ENCODE measurements around the gene ADAMTS15. TPM values are rescaled to one million over a fixed set of nuclear protein-coding genes. Genes with fewer than 3 reads are reported as not detected.

Gene ADAMTS15
- total RNA-seq, 2 experiments from 2014 or later, result not detected

DNA sequence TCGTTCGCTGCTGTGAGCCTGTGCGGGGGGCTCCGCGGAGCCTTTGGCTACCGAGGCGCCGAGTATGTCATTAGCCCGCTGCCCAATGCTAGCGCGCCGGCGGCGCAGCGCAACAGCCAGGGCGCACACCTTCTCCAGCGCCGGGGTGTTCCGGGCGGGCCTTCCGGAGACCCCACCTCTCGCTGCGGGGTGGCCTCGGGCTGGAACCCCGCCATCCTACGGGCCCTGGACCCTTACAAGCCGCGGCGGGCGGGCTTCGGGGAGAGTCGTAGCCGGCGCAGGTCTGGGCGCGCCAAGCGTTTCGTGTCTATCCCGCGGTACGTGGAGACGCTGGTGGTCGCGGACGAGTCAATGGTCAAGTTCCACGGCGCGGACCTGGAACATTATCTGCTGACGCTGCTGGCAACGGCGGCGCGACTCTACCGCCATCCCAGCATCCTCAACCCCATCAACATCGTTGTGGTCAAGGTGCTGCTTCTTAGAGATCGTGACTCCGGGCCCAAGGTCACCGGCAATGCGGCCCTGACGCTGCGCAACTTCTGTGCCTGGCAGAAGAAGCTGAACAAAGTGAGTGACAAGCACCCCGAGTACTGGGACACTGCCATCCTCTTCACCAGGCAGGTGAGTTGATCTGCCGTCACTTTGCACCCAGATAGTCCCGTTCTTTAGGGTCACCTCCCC is 1.0 kb downstream of the ADAMTS15 start:
- Mint-ChIP-seq H3K27ac (no peak overlapping the region), H3K4me1 (peaks cover 9% of the 10 kb centered on the region), H3K27me3 (peaks cover 75% of the 10 kb centered on the region), H3K9me3 (ENCODE audit: low read depth) (no peaks in the 10 kb centered on the region), H3K36me3 (no peaks in the 10 kb centered on the region), H3K4me3 (no peak overlapping the region)
- CTCF ChIA-PET, result no interaction called here
- ATAC-seq (no peak), DNase-seq (no peak)

DNA sequence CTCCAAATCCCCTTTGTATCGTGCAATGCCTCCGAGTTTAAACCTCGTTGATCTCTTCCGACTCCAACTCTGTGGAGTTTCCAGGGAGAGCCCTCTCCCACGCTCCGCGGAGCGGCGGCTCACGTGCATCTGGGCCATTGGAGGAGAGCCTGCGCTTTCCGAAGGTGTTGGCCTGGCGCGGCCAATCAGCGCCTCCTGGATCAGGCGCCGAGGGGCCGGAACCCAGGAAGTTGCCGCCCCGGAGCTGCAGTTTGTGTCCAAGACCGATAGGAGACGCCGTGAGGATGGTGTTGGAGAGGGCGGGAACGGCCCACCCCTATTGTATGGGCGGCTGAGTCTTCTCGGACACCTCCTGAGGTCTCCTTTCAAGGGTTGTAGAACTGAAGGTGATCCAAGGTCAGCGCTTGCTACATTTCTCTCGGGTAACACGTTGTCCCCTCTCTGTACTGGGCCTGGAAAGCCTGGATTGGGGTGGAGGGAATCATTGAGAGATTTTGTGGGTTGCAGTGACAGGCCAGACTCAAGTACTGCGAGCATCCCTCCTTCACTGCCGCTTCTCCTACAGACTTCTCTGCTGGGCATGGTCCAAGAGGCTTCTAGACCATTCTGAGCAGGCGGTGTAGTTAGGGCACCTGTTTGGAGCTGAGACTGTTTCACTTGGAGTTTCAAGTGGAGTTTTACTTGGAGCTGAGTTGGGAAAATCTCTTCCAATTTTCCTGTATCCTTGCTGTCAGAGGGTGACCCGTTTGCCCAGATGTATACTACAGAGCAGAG is 1.7 kb downstream of the ADAMTS15 start:
- Mint-ChIP-seq H3K4me3 (no peak overlapping the region), H3K27me3 (peaks cover 81% of the 10 kb centered on the region), H3K36me3 (no peaks in the 10 kb centered on the region), H3K4me1 (peaks cover 9% of the 10 kb centered on the region), H3K9me3 (ENCODE audit: low read depth) (no peaks in the 10 kb centered on the region), H3K27ac (no peak overlapping the region)
- ATAC-seq (no peak), DNase-seq (no peak)
- CTCF ChIA-PET, result interaction anchor here (0.8 to 1.9 kb wide), 2 partner anchors 15 to 19 kb away, joined by 3 to 6 read pairs; no protein-coding TSS in a partner anchor

DNA sequence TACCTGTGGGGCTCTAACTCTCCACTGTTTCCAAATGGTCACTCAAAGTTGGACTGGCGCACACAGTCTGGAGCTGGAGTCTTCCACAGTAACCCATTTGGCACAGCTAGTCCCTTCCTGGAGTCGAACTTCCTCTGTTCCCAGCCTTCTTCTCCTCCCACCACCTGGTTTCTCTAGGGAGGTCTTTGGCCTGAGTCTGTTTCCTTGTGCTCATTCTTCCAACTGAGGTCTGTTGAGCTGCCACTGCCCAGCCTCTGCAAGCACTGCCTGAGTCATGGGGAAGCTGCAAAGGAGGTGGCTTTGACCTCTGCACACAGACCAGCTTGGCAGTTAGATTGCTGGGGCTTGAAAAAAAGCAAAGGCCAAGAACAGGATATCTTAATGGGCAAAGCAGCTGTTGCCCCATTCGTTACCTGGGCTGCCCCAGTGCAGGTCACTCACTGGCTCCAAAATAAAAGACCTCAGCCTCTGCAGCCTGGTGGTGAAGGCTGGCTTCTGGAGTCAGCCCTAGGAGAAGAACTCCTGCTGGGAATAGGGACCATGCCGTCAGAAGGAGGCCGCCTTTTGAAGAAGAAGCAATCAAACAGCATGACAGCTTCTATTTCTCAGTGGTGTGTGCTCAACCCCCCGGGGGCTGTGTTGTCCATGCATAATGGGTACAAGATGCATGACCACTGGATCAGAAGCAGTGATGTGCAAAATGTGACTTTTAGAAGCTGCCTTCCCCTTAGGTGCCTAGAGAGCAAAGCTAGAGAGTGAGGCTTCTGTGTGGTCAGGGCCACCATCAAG is 3.0 kb downstream of the ADAMTS15 start:
- H3K27me3 Mint-ChIP-seq, result peaks cover 82% of the 10 kb centered on the region
- H3K9me3 Mint-ChIP-seq (ENCODE audit: low read depth), result no peaks in the 10 kb centered on the region
- H3K36me3 Mint-ChIP-seq, result no peaks in the 10 kb centered on the region
- peaks cover 9% of the 10 kb centered on the region for H3K4me1 Mint-ChIP-seq
- ATAC-seq, result no peak
- CTCF ChIA-PET, result interaction anchor here (1.0 to 1.9 kb wide), 3 partner anchors 20 to 412 kb away, joined by 3 to 6 read pairs (median 3); no protein-coding TSS in a partner anchor
- no peak overlapping the region for H3K27ac Mint-ChIP-seq
- no peak for DNase-seq
- no peak overlapping the region for H3K4me3 Mint-ChIP-seq

DNA sequence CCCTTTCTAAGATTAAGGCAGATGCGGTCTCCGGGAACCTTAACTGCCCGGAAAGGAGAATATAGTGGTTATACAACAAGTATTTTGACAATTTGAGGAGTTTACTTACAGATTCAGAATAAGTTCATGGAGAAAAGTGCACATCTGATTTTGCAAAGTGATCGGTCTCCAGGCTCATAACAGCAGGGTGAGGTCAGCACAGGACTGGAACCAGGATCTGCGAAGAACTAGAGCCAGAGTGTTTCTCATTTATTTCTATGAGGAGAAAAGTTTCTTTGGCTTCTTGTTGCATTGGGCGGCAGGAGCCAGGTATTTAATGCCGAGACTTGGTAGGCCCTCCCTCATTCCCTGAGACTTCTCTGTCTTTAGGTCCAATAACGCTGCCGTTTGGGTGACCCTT is 3.7 kb downstream of the ADAMTS15 start:
- no peak overlapping the region for H3K4me3 Mint-ChIP-seq
- CTCF ChIA-PET, result interaction anchor here (1.0 kb wide), 1 partner anchor 409 kb away, joined by 3 read pairs; no protein-coding TSS in a partner anchor
- H3K27me3 Mint-ChIP-seq, result peaks cover 76% of the 10 kb centered on the region
- DNase-seq, result no peak
- ATAC-seq, result no peak
- peaks cover 9% of the 10 kb centered on the region for H3K4me1 Mint-ChIP-seq
- no peaks in the 10 kb centered on the region for H3K36me3 Mint-ChIP-seq
- no peaks in the 10 kb centered on the region for H3K9me3 Mint-ChIP-seq (ENCODE audit: low read depth)
- no peak overlapping the region for H3K27ac Mint-ChIP-seq

DNA sequence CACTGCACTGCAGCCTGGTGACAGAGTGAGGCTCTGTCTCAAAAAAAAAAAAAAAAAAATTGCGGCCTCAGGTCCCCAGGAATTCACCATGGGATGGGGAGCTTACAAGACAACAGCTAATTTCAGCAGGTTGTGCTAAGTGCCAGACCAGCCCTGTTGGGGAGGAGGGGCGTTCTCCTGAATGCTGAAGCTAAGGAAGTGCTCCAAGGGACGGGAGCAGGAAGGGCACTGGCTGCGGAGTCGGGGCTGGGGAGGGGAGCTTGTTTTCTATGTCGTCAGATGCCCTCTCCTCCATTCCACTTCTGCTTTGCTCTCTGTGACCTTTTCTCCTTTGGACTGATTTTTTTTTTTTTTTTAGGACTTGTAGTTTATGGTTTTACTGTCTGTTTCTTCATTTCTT is 4.5 kb downstream of the ADAMTS15 start:
- DNase-seq (no peak), ATAC-seq (no peak)
- no peak overlapping the region for H3K27ac Mint-ChIP-seq
- peaks cover 8% of the 10 kb centered on the region for H3K4me1 Mint-ChIP-seq
- peaks cover 74% of the 10 kb centered on the region for H3K27me3 Mint-ChIP-seq
- H3K9me3 Mint-ChIP-seq (ENCODE audit: low read depth), result no peaks in the 10 kb centered on the region
- CTCF ChIA-PET, result no interaction called here
- no peaks in the 10 kb centered on the region for H3K36me3 Mint-ChIP-seq
- no peak overlapping the region for H3K4me3 Mint-ChIP-seq

DNA sequence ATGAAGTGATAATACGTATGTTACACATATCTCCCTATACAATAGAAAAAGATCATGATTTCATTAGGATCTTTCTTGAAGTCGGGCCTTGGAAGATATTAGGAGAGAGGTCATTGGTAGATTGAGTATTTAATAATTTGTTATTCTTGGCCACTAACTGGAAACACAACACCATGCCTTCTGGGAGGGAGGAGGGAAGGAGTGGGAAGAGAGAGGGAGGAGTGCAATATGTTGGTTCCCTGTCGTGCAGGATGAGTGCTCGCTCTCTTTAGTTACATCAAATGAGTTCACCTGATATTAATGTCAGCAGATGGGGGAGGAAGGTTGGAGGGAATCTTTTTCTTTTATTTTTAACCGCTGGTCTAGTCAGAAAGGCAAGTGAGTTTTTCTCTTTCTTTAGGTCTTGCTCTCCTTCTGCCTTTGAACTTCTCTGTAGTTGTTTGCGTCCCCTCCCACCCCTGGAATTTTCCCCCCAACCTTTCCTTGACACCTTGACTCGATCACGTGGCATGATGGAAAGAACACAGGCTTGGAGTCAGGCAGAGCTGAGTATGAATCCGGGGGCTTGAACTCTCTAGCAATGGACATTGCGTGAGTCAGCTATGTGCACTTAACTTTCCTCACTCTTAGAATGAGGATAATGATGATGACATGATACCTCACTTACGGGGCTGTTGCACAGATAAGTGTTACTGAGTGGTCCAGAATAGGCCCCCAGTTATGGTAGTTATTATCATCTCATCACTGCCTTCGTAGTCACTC is 6.2 kb downstream of the ADAMTS15 start:
- Mint-ChIP-seq H3K4me1 (peaks cover under 1% of the 10 kb centered on the region), H3K27me3 (peaks cover 61% of the 10 kb centered on the region), H3K36me3 (no peaks in the 10 kb centered on the region), H3K27ac (no peak overlapping the region), H3K9me3 (ENCODE audit: low read depth) (no peaks in the 10 kb centered on the region), H3K4me3 (no peak overlapping the region)
- DNase-seq, result no peak
- CTCF ChIA-PET, result no interaction called here
- no peak for ATAC-seq

DNA sequence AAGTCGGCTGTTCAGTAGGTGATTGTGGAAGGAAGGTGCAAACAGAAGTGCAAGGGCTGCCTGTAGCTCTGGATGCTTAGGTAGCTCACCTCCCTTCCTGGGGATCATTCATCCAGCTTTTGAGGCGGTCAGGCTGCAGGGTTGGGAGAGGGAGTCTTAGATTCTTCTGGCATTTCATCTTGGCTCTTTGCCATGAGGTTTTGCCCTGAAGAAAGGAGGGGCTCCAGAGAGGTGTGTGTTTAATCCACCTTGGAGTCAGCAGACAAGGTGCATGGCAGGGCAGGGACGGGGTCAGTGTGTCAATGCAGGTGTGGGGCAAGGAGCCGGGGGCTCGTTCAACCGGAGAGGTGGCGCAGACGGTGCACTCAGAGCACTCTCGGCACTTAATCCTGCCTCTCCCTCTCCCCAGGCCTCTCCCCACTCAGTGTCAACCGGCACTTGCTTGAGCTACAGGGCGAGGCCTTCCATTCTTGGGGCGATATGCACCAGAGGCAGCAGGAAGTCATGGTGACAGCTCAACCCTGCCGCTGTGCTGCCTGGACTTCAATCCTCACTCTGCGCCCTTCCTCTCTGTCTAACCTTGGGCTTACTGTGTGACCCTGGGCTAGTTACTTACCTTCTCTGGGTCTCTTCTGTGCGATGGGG is 7.2 kb downstream of the ADAMTS15 start:
- ATAC-seq (no peak), DNase-seq (no peak)
- Mint-ChIP-seq H3K4me3 (no peak overlapping the region), H3K4me1 (no peaks in the 10 kb centered on the region), H3K27me3 (peaks cover 52% of the 10 kb centered on the region), H3K27ac (no peak overlapping the region), H3K36me3 (no peaks in the 10 kb centered on the region), H3K9me3 (ENCODE audit: low read depth) (no peaks in the 10 kb centered on the region)
- CTCF ChIA-PET, result interaction anchor here (0.9 kb wide), 1 partner anchor 21 kb away, joined by 3 read pairs; no protein-coding TSS in a partner anchor

DNA sequence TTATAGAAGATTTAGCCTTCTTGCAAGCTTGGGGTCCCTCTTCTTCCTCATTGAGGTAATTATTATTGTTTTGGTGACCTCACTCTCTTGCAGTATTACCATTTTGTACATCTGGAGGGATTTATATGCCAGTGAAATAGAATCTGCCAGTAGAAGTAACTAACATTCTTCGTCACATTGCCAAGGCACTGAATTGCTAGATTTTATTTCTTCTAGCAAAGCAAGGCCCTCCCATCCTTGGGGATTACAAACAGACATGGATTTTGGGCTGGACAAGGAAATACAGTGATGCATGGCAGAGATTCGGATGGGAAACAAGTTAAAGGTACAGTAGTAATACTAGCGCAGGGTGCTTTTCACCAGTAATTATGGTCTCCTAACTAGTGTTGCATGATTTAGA is 7.8 kb downstream of the ADAMTS15 start:
- ATAC-seq, result no peak
- H3K27me3 Mint-ChIP-seq, result peaks cover 45% of the 10 kb centered on the region
- CTCF ChIA-PET, result interaction anchor here (0.9 kb wide), 1 partner anchor 22 kb away, joined by 3 read pairs; no protein-coding TSS in a partner anchor
- H3K27ac Mint-ChIP-seq, result no peak overlapping the region
- no peaks in the 10 kb centered on the region for H3K4me1 Mint-ChIP-seq
- no peaks in the 10 kb centered on the region for H3K9me3 Mint-ChIP-seq (ENCODE audit: low read depth)
- no peak for DNase-seq
- no peak overlapping the region for H3K4me3 Mint-ChIP-seq
- H3K36me3 Mint-ChIP-seq, result no peaks in the 10 kb centered on the region

DNA sequence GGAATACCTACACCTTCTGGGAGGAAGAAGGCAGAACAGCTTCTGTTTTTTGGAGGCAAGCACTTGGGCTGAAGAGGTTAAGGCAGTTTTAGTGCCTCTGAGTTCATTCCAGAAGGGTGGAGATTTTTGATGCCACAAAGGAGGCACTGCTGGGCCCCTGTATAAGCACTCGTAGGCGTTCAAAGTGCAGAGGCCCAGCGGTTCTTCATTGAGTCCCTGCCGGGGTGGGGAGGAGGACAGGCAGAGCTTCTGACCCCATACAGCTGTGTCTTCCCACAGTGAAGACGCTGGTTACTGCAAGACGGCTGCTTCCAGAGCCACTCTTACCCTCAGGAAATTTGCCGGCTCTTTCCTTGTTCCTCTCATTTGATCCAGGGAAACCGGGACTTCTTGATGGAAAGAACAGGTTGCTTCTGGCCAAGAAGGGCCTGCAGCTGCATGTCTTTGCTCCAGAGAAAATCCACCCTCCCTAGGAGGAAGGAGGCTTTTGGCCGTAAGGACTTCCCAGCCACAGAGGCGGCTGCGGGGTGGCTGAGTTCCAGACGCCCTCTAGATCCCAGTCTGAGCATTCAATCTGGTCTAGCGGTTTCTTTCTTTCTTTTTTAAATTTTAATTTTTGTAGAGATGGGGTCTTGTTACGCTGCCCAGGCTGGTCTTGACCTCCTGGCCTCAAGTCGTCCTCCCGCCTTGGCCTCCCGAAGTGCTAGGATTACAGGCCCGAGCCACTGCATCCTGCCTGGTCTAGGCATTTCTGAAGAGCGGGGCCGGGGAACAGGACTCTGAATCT is 9.4 kb downstream of the ADAMTS15 start:
- peaks cover 35% of the 10 kb centered on the region for H3K27me3 Mint-ChIP-seq
- H3K27ac Mint-ChIP-seq, result no peak overlapping the region
- H3K9me3 Mint-ChIP-seq (ENCODE audit: low read depth), result no peaks in the 10 kb centered on the region
- DNase-seq (no peak), ATAC-seq (no peak)
- H3K4me3 Mint-ChIP-seq, result no peak overlapping the region
- CTCF ChIA-PET, result no interaction called here
- H3K4me1 Mint-ChIP-seq, result no peaks in the 10 kb centered on the region
- no peaks in the 10 kb centered on the region for H3K36me3 Mint-ChIP-seq

DNA sequence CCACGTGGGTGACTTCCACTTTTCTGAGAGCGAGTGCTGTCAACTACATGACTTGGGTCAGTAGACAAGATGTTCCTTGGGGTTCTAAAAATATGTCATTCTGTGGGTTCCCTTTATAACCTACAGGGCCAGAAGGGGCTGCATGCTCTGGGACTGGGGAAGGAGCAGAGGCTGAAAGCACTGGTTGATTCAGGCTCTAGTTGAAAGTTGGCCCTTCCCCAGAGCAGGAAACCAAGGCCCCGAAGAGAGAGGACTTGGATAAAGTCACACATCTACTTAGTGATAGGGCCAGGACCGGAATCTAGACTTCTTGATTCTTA is 9.9 kb downstream of the ADAMTS15 start:
- Mint-ChIP-seq H3K9me3 (ENCODE audit: low read depth) (no peaks in the 10 kb centered on the region), H3K27ac (no peak overlapping the region), H3K4me1 (no peaks in the 10 kb centered on the region), H3K4me3 (no peak overlapping the region), H3K27me3 (peaks cover 29% of the 10 kb centered on the region), H3K36me3 (no peaks in the 10 kb centered on the region)
- no peak for DNase-seq
- CTCF ChIA-PET, result no interaction called here
- ATAC-seq, result no peak

DNA sequence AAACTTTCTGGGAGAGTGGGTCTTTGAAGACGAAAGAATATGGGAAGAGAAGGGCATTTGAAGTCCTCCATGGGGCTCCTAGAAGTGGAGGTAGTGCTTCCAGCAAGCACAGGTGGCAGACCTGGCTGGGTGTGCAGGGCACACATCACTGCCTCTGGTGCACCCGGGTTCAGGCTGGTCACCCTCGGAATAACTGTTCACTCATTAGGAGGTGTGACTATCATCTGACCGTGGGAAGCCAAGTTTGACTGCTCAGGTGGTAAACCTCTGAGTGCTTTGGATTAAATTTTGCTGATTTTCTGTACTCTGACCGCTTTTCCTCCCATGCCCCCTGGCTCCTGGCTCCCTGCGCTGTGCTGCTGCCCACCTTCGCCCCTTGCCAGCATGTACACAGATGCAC is 11.1 kb downstream of the ADAMTS15 start:
- Mint-ChIP-seq H3K36me3 (no peaks in the 10 kb centered on the region), H3K27me3 (peaks cover 22% of the 10 kb centered on the region), H3K4me3 (no peak overlapping the region), H3K9me3 (ENCODE audit: low read depth) (no peaks in the 10 kb centered on the region), H3K4me1 (no peaks in the 10 kb centered on the region), H3K27ac (no peak overlapping the region)
- CTCF ChIA-PET, result interaction anchor here (0.7 kb wide), 1 partner anchor 403 kb away, joined by 3 read pairs; no protein-coding TSS in a partner anchor
- no peak for DNase-seq
- no peak for ATAC-seq

Data from activated CD8-positive, alpha-beta memory T cell treated with anti-CD3 and anti-CD28 coated beads, Interleukin-2, amount 10 ng/mL, durations not matched to agents 7 days and 5 days (primary cell).